ENCODE measurements around the gene RHEBL1. TPM values are rescaled to one million over a fixed set of nuclear protein-coding genes. Genes with fewer than 3 reads are reported as not detected.

The RHEBL1 gene
- total RNA-seq, 1 experiment from 2014 or later: 9.0 TPM

DNA sequence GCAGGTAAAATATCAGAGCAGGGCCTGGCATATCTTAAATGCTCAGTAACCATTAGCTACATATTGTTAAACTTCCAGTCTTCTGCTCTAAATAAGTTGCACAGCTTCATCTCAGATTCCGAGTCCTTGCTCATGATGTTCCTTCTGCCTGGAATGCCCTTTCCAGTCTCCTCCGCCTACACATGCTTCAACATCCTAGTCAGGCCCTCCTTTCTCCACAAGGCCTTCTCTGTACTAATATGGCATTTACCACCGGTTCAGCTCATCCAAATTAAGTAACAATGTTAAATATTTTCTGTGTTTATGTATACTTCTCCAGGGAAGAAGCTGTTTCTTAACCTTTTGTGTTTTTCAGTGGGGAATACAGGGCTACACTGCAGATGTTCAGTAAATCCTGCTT lies 16.3 kb upstream of the RHEBL1 start:
- peaks cover 77% of the 10 kb centered on the region for H3K27me3 Mint-ChIP-seq (ENCODE audit: low read depth)
- DNase-seq (ENCODE audit: low spot score) (no peak), ATAC-seq (no peak)
- ChIA-PET POLR2A (no interaction called here), CTCF (interaction anchor here (0.6 to 6.5 kb wide), 8 partner anchors 8 to 987 kb away, joined by 3 to 216 read pairs (median 12); partner anchors contain the start of genes DHH, LMBR1L and RHEBL1)
- peaks cover 23% of the 10 kb centered on the region for H3K4me1 Mint-ChIP-seq
- no peak for TF ChIP-seq SMAD3 (CRISPR knock-in tag; IDR thresholded peaks at IDR 0.05; ENCODE audit: borderline replicate concordance)
- TF ChIP-seq, protein P1, sequence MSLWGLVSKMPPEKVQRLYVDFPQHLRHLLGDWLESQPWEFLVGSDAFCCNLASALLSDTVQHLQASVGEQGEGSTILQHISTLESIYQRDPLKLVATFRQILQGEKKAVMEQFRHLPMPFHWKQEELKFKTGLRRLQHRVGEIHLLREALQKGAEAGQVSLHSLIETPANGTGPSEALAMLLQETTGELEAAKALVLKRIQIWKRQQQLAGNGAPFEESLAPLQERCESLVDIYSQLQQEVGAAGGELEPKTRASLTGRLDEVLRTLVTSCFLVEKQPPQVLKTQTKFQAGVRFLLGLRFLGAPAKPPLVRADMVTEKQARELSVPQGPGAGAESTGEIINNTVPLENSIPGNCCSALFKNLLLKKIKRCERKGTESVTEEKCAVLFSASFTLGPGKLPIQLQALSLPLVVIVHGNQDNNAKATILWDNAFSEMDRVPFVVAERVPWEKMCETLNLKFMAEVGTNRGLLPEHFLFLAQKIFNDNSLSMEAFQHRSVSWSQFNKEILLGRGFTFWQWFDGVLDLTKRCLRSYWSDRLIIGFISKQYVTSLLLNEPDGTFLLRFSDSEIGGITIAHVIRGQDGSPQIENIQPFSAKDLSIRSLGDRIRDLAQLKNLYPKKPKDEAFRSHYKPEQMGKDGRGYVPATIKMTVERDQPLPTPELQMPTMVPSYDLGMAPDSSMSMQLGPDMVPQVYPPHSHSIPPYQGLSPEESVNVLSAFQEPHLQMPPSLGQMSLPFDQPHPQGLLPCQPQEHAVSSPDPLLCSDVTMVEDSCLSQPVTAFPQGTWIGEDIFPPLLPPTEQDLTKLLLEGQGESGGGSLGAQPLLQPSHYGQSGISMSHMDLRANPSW (CRISPR knock-in tag; conservative IDR thresholded peaks at IDR 0.05; ENCODE audit: low read depth): no peak
- H3K9me3 Mint-ChIP-seq: 0 out of 2 replicates have a peak, but pooled peaks cover 4% of the 10 kb centered on the region
- H3K36me3 Mint-ChIP-seq: no peaks in the 10 kb centered on the region
- H3K27ac Mint-ChIP-seq: no peak overlapping the region
- H3K4me3 Mint-ChIP-seq: no peak overlapping the region

DNA sequence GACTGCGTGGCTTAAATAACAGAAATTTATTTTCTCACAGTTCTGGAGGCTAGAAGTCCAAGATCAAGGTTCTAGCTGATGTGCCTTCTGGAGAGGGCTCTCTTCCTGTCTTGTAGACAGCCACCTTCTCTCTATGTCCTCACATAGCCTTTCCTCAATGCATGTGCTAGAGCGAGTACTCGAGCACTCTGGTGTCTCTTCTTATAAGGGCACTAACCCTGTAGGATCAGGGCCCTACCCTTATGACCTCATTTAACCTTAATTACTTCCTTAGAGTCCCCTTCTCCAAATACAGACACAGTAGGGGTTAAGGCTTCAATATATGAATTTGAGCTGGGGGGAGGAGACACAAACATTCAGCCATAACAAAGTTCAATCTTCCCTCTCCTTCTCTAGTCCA lies 14.7 kb upstream of the RHEBL1 start:
- Mint-ChIP-seq H3K27ac (no peak overlapping the region), H3K9me3 (0 out of 2 replicates have a peak, but pooled peaks cover 4% of the 10 kb centered on the region), H3K27me3 (ENCODE audit: low read depth) (peaks cover 69% of the 10 kb centered on the region), H3K4me1 (peaks cover 12% of the 10 kb centered on the region), H3K4me3 (no peak overlapping the region), H3K36me3 (no peaks in the 10 kb centered on the region)
- TF ChIP-seq, protein P2, sequence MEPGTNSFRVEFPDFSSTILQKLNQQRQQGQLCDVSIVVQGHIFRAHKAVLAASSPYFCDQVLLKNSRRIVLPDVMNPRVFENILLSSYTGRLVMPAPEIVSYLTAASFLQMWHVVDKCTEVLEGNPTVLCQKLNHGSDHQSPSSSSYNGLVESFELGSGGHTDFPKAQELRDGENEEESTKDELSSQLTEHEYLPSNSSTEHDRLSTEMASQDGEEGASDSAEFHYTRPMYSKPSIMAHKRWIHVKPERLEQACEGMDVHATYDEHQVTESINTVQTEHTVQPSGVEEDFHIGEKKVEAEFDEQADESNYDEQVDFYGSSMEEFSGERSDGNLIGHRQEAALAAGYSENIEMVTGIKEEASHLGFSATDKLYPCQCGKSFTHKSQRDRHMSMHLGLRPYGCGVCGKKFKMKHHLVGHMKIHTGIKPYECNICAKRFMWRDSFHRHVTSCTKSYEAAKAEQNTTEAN (CRISPR knock-in tag; IDR thresholded peaks at IDR 0.05): no peak
- TF ChIP-seq, protein P3, sequence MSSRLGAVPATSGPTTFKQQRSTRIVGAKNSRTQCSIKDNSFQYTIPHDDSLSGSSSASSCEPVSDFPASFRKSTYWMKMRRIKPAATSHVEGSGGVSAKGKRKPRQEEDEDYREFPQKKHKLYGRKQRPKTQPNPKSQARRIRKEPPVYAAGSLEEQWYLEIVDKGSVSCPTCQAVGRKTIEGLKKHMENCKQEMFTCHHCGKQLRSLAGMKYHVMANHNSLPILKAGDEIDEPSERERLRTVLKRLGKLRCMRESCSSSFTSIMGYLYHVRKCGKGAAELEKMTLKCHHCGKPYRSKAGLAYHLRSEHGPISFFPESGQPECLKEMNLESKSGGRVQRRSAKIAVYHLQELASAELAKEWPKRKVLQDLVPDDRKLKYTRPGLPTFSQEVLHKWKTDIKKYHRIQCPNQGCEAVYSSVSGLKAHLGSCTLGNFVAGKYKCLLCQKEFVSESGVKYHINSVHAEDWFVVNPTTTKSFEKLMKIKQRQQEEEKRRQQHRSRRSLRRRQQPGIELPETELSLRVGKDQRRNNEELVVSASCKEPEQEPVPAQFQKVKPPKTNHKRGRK (CRISPR knock-in tag; IDR thresholded peaks at IDR 0.05; ENCODE audit: borderline replicate concordance): no peak
- TF ChIP-seq, protein P4, sequence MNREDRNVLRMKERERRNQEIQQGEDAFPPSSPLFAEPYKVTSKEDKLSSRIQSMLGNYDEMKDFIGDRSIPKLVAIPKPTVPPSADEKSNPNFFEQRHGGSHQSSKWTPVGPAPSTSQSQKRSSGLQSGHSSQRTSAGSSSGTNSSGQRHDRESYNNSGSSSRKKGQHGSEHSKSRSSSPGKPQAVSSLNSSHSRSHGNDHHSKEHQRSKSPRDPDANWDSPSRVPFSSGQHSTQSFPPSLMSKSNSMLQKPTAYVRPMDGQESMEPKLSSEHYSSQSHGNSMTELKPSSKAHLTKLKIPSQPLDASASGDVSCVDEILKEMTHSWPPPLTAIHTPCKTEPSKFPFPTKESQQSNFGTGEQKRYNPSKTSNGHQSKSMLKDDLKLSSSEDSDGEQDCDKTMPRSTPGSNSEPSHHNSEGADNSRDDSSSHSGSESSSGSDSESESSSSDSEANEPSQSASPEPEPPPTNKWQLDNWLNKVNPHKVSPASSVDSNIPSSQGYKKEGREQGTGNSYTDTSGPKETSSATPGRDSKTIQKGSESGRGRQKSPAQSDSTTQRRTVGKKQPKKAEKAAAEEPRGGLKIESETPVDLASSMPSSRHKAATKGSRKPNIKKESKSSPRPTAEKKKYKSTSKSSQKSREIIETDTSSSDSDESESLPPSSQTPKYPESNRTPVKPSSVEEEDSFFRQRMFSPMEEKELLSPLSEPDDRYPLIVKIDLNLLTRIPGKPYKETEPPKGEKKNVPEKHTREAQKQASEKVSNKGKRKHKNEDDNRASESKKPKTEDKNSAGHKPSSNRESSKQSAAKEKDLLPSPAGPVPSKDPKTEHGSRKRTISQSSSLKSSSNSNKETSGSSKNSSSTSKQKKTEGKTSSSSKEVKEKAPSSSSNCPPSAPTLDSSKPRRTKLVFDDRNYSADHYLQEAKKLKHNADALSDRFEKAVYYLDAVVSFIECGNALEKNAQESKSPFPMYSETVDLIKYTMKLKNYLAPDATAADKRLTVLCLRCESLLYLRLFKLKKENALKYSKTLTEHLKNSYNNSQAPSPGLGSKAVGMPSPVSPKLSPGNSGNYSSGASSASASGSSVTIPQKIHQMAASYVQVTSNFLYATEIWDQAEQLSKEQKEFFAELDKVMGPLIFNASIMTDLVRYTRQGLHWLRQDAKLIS (CRISPR knock-in tag; IDR thresholded peaks at IDR 0.05; ENCODE audit: borderline replicate concordance): no peak
- TF ChIP-seq TEAD4 (CRISPR knock-in tag; IDR thresholded peaks at IDR 0.05) (no peak), PRRX2 (CRISPR knock-in tag; IDR thresholded peaks at IDR 0.05) (no peak), CBFB (CRISPR knock-in tag; IDR thresholded peaks at IDR 0.05; ENCODE audit: low read depth) (no peak), ZNF416 (CRISPR knock-in tag; IDR thresholded peaks at IDR 0.05) (no peak), ZNF263 (CRISPR knock-in tag; IDR thresholded peaks at IDR 0.05; ENCODE audit: low read depth) (no peak), ZBTB21 (CRISPR knock-in tag; IDR thresholded peaks at IDR 0.05; ENCODE audit: borderline replicate concordance) (no peak)
- ATAC-seq: no peak
- no peak for DNase-seq (ENCODE audit: low spot score)
- ChIA-PET POLR2A (no interaction called here), CTCF (interaction anchor here (0.8 to 6.5 kb wide), 8 partner anchors 10 to 257 kb away, joined by 3 to 216 read pairs (median 5); partner anchors contain the start of genes DHH, LMBR1L and RHEBL1)

DNA sequence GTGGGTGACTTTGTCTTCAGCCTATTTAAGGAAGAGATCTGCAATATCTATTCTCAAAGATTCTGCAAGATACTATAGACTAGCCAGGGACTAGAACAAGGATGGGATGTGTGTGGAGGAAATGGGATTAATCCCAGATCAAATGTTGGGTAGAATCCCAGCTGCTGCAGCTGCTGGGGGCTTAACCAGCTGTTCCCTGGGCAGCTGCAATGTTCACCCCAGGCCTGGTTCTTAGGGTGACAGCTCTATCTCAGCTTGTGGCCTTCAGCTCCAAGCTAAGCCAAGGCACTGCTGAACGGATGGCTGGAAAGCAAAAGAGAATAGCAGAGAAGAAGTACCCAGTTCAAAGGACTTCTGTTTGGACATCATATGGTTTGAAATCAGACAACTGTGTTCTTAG lies 10.0 kb upstream of the RHEBL1 start:
- no peak overlapping the region for H3K27ac Mint-ChIP-seq
- no peak overlapping the region for H3K4me3 Mint-ChIP-seq
- TF ChIP-seq, protein P5, sequence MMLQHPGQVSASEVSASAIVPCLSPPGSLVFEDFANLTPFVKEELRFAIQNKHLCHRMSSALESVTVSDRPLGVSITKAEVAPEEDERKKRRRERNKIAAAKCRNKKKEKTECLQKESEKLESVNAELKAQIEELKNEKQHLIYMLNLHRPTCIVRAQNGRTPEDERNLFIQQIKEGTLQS (CRISPR knock-in tag; conservative IDR thresholded peaks at IDR 0.05): no peak
- TF ChIP-seq, protein P6, sequence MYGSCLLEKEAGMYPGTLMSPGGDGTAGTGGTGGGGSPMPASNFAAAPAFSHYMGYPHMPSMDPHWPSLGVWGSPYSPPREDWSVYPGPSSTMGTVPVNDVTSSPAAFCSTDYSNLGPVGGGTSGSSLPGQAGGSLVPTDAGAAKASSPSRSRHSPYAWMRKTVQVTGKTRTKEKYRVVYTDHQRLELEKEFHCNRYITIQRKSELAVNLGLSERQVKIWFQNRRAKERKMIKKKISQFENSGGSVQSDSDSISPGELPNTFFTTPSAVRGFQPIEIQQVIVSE (CRISPR knock-in tag; IDR thresholded peaks at IDR 0.05; ENCODE audit: borderline replicate concordance): no peak
- TF ChIP-seq, protein P7, sequence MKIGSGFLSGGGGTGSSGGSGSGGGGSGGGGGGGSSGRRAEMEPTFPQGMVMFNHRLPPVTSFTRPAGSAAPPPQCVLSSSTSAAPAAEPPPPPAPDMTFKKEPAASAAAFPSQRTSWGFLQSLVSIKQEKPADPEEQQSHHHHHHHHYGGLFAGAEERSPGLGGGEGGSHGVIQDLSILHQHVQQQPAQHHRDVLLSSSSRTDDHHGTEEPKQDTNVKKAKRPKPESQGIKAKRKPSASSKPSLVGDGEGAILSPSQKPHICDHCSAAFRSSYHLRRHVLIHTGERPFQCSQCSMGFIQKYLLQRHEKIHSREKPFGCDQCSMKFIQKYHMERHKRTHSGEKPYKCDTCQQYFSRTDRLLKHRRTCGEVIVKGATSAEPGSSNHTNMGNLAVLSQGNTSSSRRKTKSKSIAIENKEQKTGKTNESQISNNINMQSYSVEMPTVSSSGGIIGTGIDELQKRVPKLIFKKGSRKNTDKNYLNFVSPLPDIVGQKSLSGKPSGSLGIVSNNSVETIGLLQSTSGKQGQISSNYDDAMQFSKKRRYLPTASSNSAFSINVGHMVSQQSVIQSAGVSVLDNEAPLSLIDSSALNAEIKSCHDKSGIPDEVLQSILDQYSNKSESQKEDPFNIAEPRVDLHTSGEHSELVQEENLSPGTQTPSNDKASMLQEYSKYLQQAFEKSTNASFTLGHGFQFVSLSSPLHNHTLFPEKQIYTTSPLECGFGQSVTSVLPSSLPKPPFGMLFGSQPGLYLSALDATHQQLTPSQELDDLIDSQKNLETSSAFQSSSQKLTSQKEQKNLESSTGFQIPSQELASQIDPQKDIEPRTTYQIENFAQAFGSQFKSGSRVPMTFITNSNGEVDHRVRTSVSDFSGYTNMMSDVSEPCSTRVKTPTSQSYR (CRISPR knock-in tag; IDR thresholded peaks at IDR 0.05): no peak
- TF ChIP-seq, protein P3 (CRISPR knock-in tag; IDR thresholded peaks at IDR 0.05; ENCODE audit: borderline replicate concordance): no peak
- TF ChIP-seq CBFB (CRISPR knock-in tag; IDR thresholded peaks at IDR 0.05; ENCODE audit: low read depth): no peak
- no peak for TF ChIP-seq MYBL2 (CRISPR knock-in tag; IDR thresholded peaks at IDR 0.05)

More for the DNA sequence above, 10.0 kb upstream of the RHEBL1 start:
- no peaks in the 10 kb centered on the region for H3K4me1 Mint-ChIP-seq
- peaks cover 34% of the 10 kb centered on the region for H3K27me3 Mint-ChIP-seq (ENCODE audit: low read depth)
- POLR2A ChIA-PET: no interaction called here
- no peak for ATAC-seq
- 0 out of 2 replicates have a peak, but pooled peaks cover 4% of the 10 kb centered on the region for H3K9me3 Mint-ChIP-seq
- CTCF ChIA-PET: interaction anchor here (1.1 to 4.8 kb wide), 7 partner anchors 8 to 92 kb away, joined by 3 to 36 read pairs (median 4); no protein-coding TSS in a partner anchor
- H3K36me3 Mint-ChIP-seq: no peaks in the 10 kb centered on the region
- no peak for DNase-seq (ENCODE audit: low spot score)
